GM23248 (cell line): ENCODE measurements around the gene TBRG4.

Experiments
- EZH2 ChIP-seq: fragments of 200-600 bp; sonication (generic); IDR thresholded peaks from 2 replicates; pipeline ENCODE4 v1.6.1; 2018; ENCODE audit warnings: antibody characterized with exemption, mild to moderate bottlenecking; ENCODE audit not compliant: insufficient read depth, poor library complexity, severe bottlenecking
- EZH2phosphoT487 ChIP-seq: fragments of 200-600 bp; sonication (generic); IDR thresholded peaks from 2 replicates; pipeline ENCODE4 v1.6.1; 2018; ENCODE audit warnings: antibody characterized with exemption, moderate library complexity, mild to moderate bottlenecking, low read depth; ENCODE audit not compliant: insufficient read depth

DNA sequence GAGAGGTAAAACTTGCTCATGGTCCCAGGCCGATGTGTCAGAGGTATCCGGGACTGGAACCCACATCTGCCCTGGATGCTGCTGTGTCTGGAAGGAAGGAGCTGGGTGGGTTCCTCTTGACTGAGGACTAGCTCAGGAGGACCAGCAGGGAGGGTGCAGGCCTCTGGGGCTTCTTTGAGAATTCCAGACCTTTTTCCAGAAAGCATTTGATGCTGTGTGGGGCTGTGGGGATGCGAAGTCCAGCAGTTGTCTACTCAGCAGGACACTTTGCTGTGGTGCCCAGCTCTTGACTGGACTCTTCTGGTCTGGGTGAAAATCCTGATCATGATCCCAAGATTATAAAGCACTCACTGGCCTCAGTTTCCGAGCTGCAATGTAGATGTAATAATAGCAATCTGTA lies 47.8 kb upstream of the TBRG4 start:
- no peak for TF ChIP-seq EZH2
- no peak for TF ChIP-seq EZH2phosphoT487
